GM21526 (cell line): ENCODE data around the gene DNAH5.

ENCODE experiments used
- ATAC-seq: cut with Tn5 transposase; IDR thresholded peaks from one replicate; pipeline ENCODE4 v1.9.1; 2021; ENCODE audit warnings: moderate library complexity; ENCODE audit not compliant: unreplicated experiment, low FRiP score

DNAH5 gene

GRCh38 chr5:13648822-13649221 lies 295.7 kb downstream of the DNAH5 start:
- ATAC-seq, result no peak

- no peak for ATAC-seq
Observed at GRCh38 chr5:13643734-13644133, 300.8 kb downstream of the DNAH5 start.

- no peak for ATAC-seq
Observed at GRCh38 chr5:13643196-13643595, 301.3 kb downstream of the DNAH5 start.
